ENCODE measurements around the gene AP3B1.

Gene AP3B1

DNA sequence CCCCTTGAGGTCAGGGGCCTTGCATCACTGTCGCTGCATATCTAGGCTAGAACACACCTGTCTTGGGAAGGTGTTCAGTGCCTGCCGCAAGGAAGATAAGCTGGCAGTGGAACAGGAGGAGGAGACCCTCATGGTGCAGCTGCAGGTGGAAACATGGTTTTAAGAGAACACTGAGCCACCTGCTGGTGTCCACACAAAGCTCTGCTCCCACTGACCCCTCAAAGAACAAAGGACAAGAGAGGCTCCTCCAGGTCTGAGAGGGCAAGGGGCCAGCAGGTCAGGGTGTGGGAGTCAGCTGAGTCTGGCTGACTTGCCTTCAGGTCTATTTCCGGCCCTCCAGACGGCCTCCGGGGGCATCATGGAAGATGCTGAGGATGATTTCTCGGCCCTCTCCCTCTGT lies 308.2 kb downstream of the AP3B1 start:
- DNase-seq (ENCODE audit: extremely low read depth, low read depth): no peak
- no peak for TF ChIP-seq CTCF (IDR thresholded peaks at IDR 0.05; ENCODE audit: low read depth, low read length, missing control alignments)
- H3K4me3 ChIP-seq (replicated peaks; ENCODE audit: low read depth, low read length): no peak overlapping the region

GRCh38 chr5:77985247-77985646 lies 309.3 kb downstream of the AP3B1 start:
- H3K4me3 ChIP-seq (replicated peaks; ENCODE audit: low read depth, low read length): no peak overlapping the region
- no peak for DNase-seq (ENCODE audit: extremely low read depth, low read depth)
- no peak for TF ChIP-seq CTCF (IDR thresholded peaks at IDR 0.05; ENCODE audit: low read depth, low read length, missing control alignments)

DNA sequence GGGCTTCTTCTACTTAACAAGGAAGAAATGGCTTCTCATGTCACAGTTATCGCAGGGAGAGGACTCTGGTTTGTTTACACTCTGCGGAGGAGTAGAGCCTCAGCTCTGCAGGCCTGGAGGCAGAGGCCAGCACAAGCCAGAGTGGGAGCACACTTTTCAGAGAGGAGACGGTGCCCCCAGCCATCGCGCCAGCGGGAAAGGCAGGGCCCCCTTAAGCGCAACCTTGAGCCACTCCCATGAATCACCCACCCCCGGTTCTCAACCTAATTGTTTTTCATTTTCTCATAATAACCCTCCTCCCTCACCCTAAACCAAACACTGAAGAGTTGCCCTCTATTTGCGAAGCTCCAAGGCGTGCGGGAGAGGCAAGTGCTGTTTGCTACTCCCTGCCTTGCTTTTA lies 309.9 kb downstream of the AP3B1 start:
- no peak for DNase-seq (ENCODE audit: extremely low read depth, low read depth)
- no peak for TF ChIP-seq CTCF (IDR thresholded peaks at IDR 0.05; ENCODE audit: low read depth, low read length, missing control alignments)
- H3K4me3 ChIP-seq (replicated peaks; ENCODE audit: low read depth, low read length): no peak overlapping the region

DNA sequence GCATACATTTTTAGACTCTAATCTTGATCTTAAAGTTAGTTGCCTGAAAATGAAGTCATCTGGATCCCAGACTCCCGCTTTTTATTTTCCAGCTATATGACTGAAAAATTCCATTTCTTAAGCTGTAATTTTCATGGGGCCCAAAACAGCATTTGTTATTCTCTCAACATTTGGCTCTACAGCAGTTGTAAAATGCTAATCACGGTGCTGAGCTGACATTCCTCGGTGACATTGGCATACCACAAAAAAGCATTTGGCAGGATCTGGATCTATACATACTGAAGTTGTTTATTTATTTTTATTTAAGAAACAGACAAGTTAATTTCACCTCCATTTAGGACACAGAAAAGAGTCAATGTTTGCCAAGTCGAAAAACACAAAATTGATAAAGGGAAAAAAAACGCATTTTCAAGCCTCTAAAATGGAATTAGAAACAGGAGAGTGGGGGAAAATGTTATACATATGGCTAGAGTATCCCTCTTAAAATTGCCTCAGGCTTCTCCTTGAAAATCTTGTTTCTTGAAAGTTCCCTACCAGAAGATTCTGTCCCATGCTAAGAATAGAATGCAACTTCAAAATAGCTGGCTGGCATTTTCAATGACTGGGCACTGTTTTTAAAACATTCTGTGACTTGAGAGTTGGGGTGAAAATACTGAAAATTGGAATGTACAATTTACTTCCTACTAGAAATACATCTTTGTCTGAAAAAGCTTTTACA lies 310.9 kb downstream of the AP3B1 start:
- no peak for TF ChIP-seq CTCF (IDR thresholded peaks at IDR 0.05; ENCODE audit: low read depth, low read length, missing control alignments)
- DNase-seq (ENCODE audit: extremely low read depth, low read depth): no peak
- H3K4me3 ChIP-seq (replicated peaks; ENCODE audit: low read depth, low read length): no peak overlapping the region

GRCh38 chr5:77981820-77982219 lies 312.7 kb downstream of the AP3B1 start:
- no peak overlapping the region for H3K4me3 ChIP-seq (replicated peaks; ENCODE audit: low read depth, low read length)
- TF ChIP-seq CTCF (IDR thresholded peaks at IDR 0.05; ENCODE audit: low read depth, low read length, missing control alignments): no peak

GRCh38 chr5:77974576-77974975 lies 319.9 kb downstream of the AP3B1 start:
- H3K4me3 ChIP-seq (replicated peaks; ENCODE audit: low read depth, low read length): no peak overlapping the region
- TF ChIP-seq CTCF (IDR thresholded peaks at IDR 0.05; ENCODE audit: low read depth, low read length, missing control alignments): no peak
- DNase-seq (ENCODE audit: extremely low read depth, low read depth): no peak

More at GRCh38 chr5:77981820-77982219, 312.7 kb downstream of the AP3B1 start:
- no peak for DNase-seq (ENCODE audit: extremely low read depth, low read depth)

GRCh38 chr5:77973253-77973609 lies 321.3 kb downstream of the AP3B1 start:
- TF ChIP-seq CTCF (IDR thresholded peaks at IDR 0.05; ENCODE audit: low read depth, low read length, missing control alignments): no peak
- DNase-seq (ENCODE audit: extremely low read depth, low read depth): no peak
- H3K4me3 ChIP-seq (replicated peaks; ENCODE audit: low read depth, low read length): no peak overlapping the region

All from HFF-Myc (cell line).